ENCODE data around the gene TNFAIP3.

GRCh38 chr6:137849981-137850714 is 16.9 kb upstream of the TNFAIP3 start:
- TF ChIP-seq CTCF (IDR thresholded peaks at IDR 0.05; ENCODE audit: insufficient read depth, low read length, poor library complexity, severe bottlenecking) (no peak), EZH2phosphoT487 (conservative IDR thresholded peaks at IDR 0.05; ENCODE audit: low read length) (no peak)
